Inflammatory macrophage (primary cell): ENCODE data around the gene IFITM10.

Experiments
- DNase-seq, 2 donors: peaks; one replicate each; pipeline ENCODE4 v3.0.0-alpha.2; 2020 to 2022

The IFITM10 gene

GRCh38 chr11:1763336-1763795 lies 13.0 kb upstream of the IFITM10 start:
- DNase-seq, result no peak

GRCh38 chr11:1762537-1763302 lies 12.3 kb upstream of the IFITM10 start:
- DNase-seq, result peak; percentile 59 to 60

GRCh38 chr11:1761857-1762536 lies 11.6 kb upstream of the IFITM10 start:
- no peak for DNase-seq

- DNase-seq, result no peak
Observed at GRCh38 chr11:1761110-1761856, 10.9 kb upstream of the IFITM10 start.

- peak; percentile 96 to 97 for DNase-seq
Observed at GRCh38 chr11:1760351-1761109, 10.1 kb upstream of the IFITM10 start.

- peak in 1 of 2 donors; percentile 43 for DNase-seq
Observed at GRCh38 chr11:1759851-1760220, 9.4 kb upstream of the IFITM10 start.

- peak; percentile 16 to 23 for DNase-seq
Observed at GRCh38 chr11:1759151-1759850, 8.9 kb upstream of the IFITM10 start.

GRCh38 chr11:1758611-1759150 lies 8.3 kb upstream of the IFITM10 start:
- no peak for DNase-seq

- DNase-seq, result peak; percentile 13 to 21
Observed at GRCh38 chr11:1757861-1758610, 7.6 kb upstream of the IFITM10 start.

- DNase-seq, result peak; percentile 5 to 13
Observed at GRCh38 chr11:1756791-1757771, 6.7 kb upstream of the IFITM10 start.

GRCh38 chr11:1755692-1756561 lies 5.5 kb upstream of the IFITM10 start:
- peak; percentile 2 to 13 for DNase-seq

- DNase-seq, result no peak
Observed at GRCh38 chr11:1755344-1755691, 4.9 kb upstream of the IFITM10 start.

- DNase-seq, result peak; percentile 26 to 27
Observed at GRCh38 chr11:1754376-1755150, 4.2 kb upstream of the IFITM10 start.

- DNase-seq, result peak in 1 of 2 donors; percentile 4
Observed at GRCh38 chr11:1753929-1754305, 3.5 kb upstream of the IFITM10 start.

- DNase-seq, result no peak
Observed at GRCh38 chr11:1753229-1753928, 3.0 kb upstream of the IFITM10 start.

GRCh38 chr11:1752907-1753228 lies 2.5 kb upstream of the IFITM10 start:
- DNase-seq, result no peak
